Fibroblast of lung (primary cell): ENCODE results near the gene ABCA7. TPM values are rescaled to one million over a fixed set of nuclear protein-coding genes. Genes with fewer than 3 reads are reported as not detected.

Source experiments
- DNase-seq, 2 donors: peaks; one replicate each; pipeline versions ENCODE4 v3.0.0 to v3.0.0-alpha.2; 2010; ENCODE audit warnings: low read depth in 2 of 2
- H2AFZ ChIP-seq: 2 replicates; pipeline ENCODE4 v1.5.1; 2012; ENCODE audit warnings: low read length, control low read depth, inconsistent platforms
- H3K27ac ChIP-seq: 2 replicates; pipeline ENCODE4 v1.5.1; 2011; ENCODE audit warnings: low read length, control low read depth; ENCODE audit not compliant: insufficient read depth
- H3K27me3 ChIP-seq: 2 replicates; pipeline ENCODE4 v1.5.1; 2011; ENCODE audit warnings: mild to moderate bottlenecking, low read length; ENCODE audit not compliant: control insufficient read depth, insufficient read depth
- H3K36me3 ChIP-seq: 2 replicates; pipeline ENCODE4 v1.5.1; 2011; ENCODE audit warnings: low read length; ENCODE audit not compliant: control insufficient read depth, insufficient read depth
- H3K4me1 ChIP-seq: 2 replicates; pipeline ENCODE4 v1.5.1; 2011; ENCODE audit warnings: low read length; ENCODE audit not compliant: control insufficient read depth, insufficient read depth; ENCODE audit errors: extremely low read depth
- H3K4me2 ChIP-seq: 2 replicates; pipeline ENCODE4 v1.5.1; 2011; ENCODE audit warnings: low read length, control low read depth; ENCODE audit not compliant: insufficient read depth; ENCODE audit errors: extremely low read depth
- H3K4me3 ChIP-seq, 4 experiments: fragments of 200-600 bp in 1 of 4; sonication (generic) in 1 of 4; replicated peaks in 1 of 4; 2 replicates each; pipeline ENCODE4 v1.5.1; 2011 to 2016; ENCODE audit warnings: low read length in 4 of 4, low read depth in 3 of 4, mild to moderate bottlenecking in 3 of 4, control low read depth in 2 of 4, inconsistent platforms in 1 of 4, mixed read lengths in 1 of 4; ENCODE audit not compliant: insufficient read depth in 1 of 4; ENCODE audit errors: control extremely low read depth in 1 of 4
- H3K79me2 ChIP-seq: 2 replicates; pipeline ENCODE4 v1.5.1; 2012; ENCODE audit warnings: mild to moderate bottlenecking, low read length, inconsistent platforms; ENCODE audit not compliant: control insufficient read depth, insufficient read depth
- H3K9ac ChIP-seq: 2 replicates; pipeline ENCODE4 v1.5.1; 2011; ENCODE audit warnings: mild to moderate bottlenecking, low read length, control low read depth; ENCODE audit not compliant: insufficient read depth
- H3K9me3 ChIP-seq: 2 replicates; pipeline ENCODE4 v1.5.1; 2012; ENCODE audit warnings: low read depth, low read length; ENCODE audit not compliant: control insufficient read depth, insufficient read depth
- H4K20me1 ChIP-seq: 2 replicates; pipeline ENCODE4 v1.5.1; 2011; ENCODE audit warnings: low read length; ENCODE audit not compliant: control insufficient read depth, insufficient read depth; ENCODE audit errors: extremely low read depth
- CTCF ChIP-seq, 2 donors: IDR thresholded peaks in 1 of 2; conservative IDR thresholded peaks in 1 of 2; 1 replicate in 1 of 2; 2 replicates in 1 of 2; pipeline ENCODE4 v1.5.1; 2011 to 2012; ENCODE audit warnings: low read length in 2 of 2, control low read depth in 1 of 2, inconsistent platforms in 1 of 2, low read depth in 1 of 2, mild to moderate bottlenecking in 1 of 2
- EZH2 ChIP-seq: IDR thresholded peaks from 2 replicates; pipeline ENCODE4 v1.5.1; 2012; ENCODE audit warnings: low read length, control low read depth, mild to moderate bottlenecking; ENCODE audit errors: missing control alignments
- polyA plus RNA-seq, 2 donors: library from polyadenylated mRNA; depleted of rRNA in 1 of 2; stranded (reverse) in 1 of 2; unstranded in 1 of 2; fragments of >200 nt; gene quantifications; 2 replicates each; pipeline ENCODE4 v1.2.1, GENCODE V29; 2011 to 2012; ENCODE audit warnings: missing spikeins in 1 of 2
- total RNA-seq: library from RNA; depleted of rRNA; stranded (reverse); fragments of >200 nt; gene quantifications from 2 replicates; pipeline ENCODE4 v1.2.1, GENCODE V29; 2014

The ABCA7 gene
- total and polyA plus RNA-seq, 2 donors (not counting 1 experiment from before 2014, with no cell fraction given) = 2.2 to 9.7 TPM

GRCh38 chr19:1049800-1050199 lies 9.9 kb downstream of the ABCA7 start:
- TF ChIP-seq CTCF (conservative IDR thresholded peaks at IDR 0.05 in 1 of 2, IDR thresholded peaks at IDR 0.05 in 1 of 2; ENCODE audit: low read depth in 1 of 2, low read length in 2 of 2) (no peak), EZH2 (no peak)
- Histone ChIP-seq H3K27ac (no peak overlapping the region), H3K36me3 (peaks cover 2% of the 10 kb centered on the region), H3K79me2 (no peaks in the 10 kb centered on the region), H3K4me3 (no peak overlapping the region), H4K20me1 (no peaks in the 10 kb centered on the region), H3K4me2 (no peak overlapping the region), H2AFZ (no peak overlapping the region), H3K9me3 (no peaks in the 10 kb centered on the region), H3K9ac (no peak overlapping the region), H3K4me1 (no peaks in the 10 kb centered on the region), H3K27me3 (no peaks in the 10 kb centered on the region)
- no peak for DNase-seq

- H4K20me1 ChIP-seq = no peaks in the 10 kb centered on the region
Observed at GRCh38 chr19:1050989-1051788, 11.3 kb downstream of the ABCA7 start.

GRCh38 chr19:1051791-1052190 lies 11.9 kb downstream of the ABCA7 start:
- TF ChIP-seq CTCF (conservative IDR thresholded peaks at IDR 0.05 in 1 of 2, IDR thresholded peaks at IDR 0.05 in 1 of 2; ENCODE audit: low read depth in 1 of 2, low read length in 2 of 2) = no peak
- TF ChIP-seq EZH2 = no peak

More at GRCh38 chr19:1050989-1051788, 11.3 kb downstream of the ABCA7 start:
- H3K27me3 ChIP-seq = no peaks in the 10 kb centered on the region
- no peaks in the 10 kb centered on the region for H3K4me1 ChIP-seq
- TF ChIP-seq EZH2 = no peak
- TF ChIP-seq CTCF (conservative IDR thresholded peaks at IDR 0.05 in 1 of 2, IDR thresholded peaks at IDR 0.05 in 1 of 2; ENCODE audit: low read depth in 1 of 2, low read length in 2 of 2) = no peak
- H2AFZ ChIP-seq = no peak overlapping the region
- no peak overlapping the region for H3K27ac ChIP-seq
- H3K4me3 ChIP-seq = no peak overlapping the region
- H3K36me3 ChIP-seq = no peaks in the 10 kb centered on the region
- H3K9me3 ChIP-seq = no peaks in the 10 kb centered on the region
- H3K79me2 ChIP-seq = no peaks in the 10 kb centered on the region
- DNase-seq = no peak
- H3K4me2 ChIP-seq = no peak overlapping the region
- no peak overlapping the region for H3K9ac ChIP-seq

More at GRCh38 chr19:1051791-1052190, 11.9 kb downstream of the ABCA7 start:
- no peak overlapping the region for H3K27ac ChIP-seq
- H3K27me3 ChIP-seq = no peaks in the 10 kb centered on the region
- DNase-seq = no peak
- no peaks in the 10 kb centered on the region for H3K79me2 ChIP-seq
- no peaks in the 10 kb centered on the region for H3K4me1 ChIP-seq
- no peak overlapping the region for H3K9ac ChIP-seq
- no peak overlapping the region for H2AFZ ChIP-seq
- no peaks in the 10 kb centered on the region for H4K20me1 ChIP-seq
- H3K9me3 ChIP-seq = no peaks in the 10 kb centered on the region
- no peak overlapping the region for H3K4me2 ChIP-seq
- H3K4me3 ChIP-seq = no peak overlapping the region
- no peaks in the 10 kb centered on the region for H3K36me3 ChIP-seq
